ENCODE results near the gene CAMSAP3.

Gene CAMSAP3

DNA sequence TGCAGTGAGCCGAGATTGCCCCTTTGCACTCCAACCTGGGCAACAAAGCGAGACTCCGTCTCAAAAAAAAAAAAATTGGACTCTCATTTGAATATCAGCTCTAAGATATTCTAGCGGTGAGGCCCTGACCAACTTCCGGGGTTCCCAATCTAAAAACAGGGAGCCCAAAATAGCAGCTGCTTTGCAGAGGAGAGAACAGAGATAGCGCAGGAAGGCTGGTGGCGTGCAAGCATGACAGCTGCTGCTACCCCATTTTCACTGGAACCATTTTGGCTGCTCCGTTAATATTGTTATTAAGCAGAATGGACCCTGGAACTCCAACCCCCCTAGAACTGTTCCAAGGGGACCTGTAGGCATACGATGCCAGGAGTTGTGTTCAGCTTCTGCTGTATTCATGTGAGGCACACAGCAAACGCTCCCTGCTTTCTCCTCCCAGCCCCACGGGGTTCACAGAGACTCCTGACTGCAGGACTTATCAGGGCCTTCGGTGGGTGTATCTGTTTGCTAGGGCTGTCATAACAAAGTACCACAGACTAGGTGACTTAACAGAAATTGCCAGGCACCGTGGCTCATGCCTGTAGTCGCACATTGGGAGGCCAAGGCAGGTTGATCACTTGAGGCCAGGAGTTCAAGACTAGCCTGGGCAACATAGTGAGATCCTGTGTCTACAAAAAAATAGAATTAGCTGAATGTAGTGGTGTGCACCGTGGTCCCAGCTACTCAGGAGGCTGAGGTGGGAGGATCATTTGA lies 52.8 kb downstream of the CAMSAP3 start:
- DNase-seq: no peak

GRCh38 chr19:7650148-7650547 lies 54.5 kb downstream of the CAMSAP3 start:
- DNase-seq: no peak

- DNase-seq: peak; percentile 75
Observed at GRCh38 chr19:7652061-7652641, 56.5 kb downstream of the CAMSAP3 start.

DNA sequence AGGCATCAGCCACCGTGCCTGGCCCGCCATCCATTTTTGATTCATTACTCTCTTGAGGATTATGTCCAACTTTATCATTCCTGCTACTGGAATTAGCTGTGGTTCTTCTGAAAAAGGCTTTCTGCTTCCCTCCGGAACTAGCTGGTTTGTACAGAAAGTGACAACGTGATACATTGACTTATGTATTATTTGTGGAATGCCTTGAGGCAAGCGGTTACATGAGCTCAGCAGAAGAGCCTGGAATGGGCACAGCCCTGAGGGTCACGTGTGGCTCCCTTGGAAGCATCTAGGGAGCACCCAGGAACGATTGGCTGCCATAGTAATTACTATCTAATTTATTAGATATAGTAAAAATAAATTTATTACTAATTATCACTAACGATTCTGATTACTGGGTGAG lies 58.7 kb downstream of the CAMSAP3 start:
- DNase-seq: no peak

DNA sequence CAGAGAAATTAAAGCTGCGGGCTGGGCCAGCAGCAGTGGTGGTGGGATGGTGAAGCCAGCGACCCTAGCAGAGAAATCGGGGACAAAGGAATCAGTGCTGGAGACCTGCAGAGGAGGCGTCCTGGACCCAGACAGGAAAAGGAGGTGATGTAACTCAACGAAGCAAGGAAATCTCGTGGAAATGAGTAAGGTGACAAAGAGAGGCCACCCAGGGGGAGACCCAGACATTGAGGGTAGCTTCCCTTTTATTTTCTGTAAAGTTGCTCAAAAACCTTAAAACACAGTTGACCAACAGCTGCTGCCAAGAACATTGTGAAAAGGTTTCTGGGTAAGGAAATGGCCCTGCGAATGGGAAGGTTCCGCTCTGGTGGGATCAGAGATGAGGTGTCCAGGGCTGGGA lies 59.9 kb downstream of the CAMSAP3 start:
- no peak for DNase-seq

GRCh38 chr19:7657131-7657751 lies 61.6 kb downstream of the CAMSAP3 start:
- no peak for DNase-seq

DNA sequence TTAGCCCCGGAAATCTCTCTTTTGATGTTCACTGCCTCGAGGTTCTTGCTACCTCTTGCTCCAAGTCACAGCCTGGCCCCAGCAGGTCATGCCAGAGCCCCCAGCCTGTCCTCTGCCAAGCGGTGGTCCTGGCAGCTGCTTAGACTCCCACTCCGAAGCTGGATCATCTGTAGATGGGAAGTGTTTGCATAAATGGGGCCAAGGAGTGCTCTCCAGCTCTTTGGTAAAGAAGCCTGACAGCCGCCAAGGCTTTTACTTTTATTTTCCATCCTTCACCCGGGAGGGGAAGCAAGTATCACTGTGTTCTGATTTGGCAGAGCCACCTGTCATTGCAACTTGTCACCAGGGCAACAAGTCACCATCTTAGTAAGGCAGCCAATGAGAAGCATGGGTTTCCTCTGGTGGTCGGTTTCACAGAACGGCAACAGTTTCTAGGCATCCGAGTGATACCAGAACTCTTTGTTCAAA lies 62.6 kb downstream of the CAMSAP3 start:
- no peak for DNase-seq

- no peak for DNase-seq
Observed at GRCh38 chr19:7661744-7662538, 66.3 kb downstream of the CAMSAP3 start.

DNA sequence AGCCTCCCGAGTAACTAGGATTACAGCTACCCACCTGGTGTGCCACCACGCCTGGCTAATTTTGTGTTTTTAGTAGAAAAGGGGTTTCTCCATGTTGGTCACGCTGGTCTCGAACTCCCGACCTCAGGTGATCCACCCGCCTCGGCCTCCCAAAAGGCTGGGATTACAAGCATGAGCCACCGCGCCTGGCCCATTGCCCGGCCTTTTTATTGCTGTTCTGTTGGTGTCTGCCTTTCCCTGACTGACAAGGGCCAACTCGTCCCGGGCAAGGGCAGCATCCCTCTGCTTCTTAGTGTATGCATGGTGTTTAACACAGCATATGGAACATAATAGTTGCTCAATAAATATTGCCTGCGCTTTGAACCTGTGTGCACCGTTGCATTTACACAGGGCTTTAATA lies 67.0 kb downstream of the CAMSAP3 start:
- DNase-seq: no peak

DNA sequence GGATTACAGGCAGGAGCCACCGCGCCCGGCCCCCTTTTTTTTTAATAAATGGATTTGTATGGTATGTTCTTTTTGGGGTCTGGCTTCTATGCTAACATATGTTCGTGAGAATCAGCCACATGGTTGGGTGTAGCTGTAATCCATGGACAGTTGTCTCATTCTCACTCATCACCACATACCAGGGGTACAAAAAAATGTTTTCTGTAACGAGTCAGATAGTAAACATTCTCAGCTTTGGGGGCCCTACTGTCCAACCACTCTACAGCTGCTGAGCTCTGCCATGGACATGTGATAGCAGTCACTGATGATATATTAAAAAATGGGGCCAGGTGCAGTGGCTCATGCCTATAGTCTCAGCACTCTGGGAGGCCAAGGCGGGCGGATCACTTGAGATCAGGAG lies 68.0 kb downstream of the CAMSAP3 start:
- no peak for DNase-seq

- DNase-seq: peak; percentile 15
Observed at GRCh38 chr19:7665076-7665475, 69.4 kb downstream of the CAMSAP3 start.

Measured in HCEC 1CT (cell line).